Lung (tissue), 12 donors: ENCODE data around the gene PEX7. TPM values are rescaled to one million over a fixed set of nuclear protein-coding genes. Genes with fewer than 3 reads are reported as not detected.

Experiments
- ATAC-seq: fragments of 200-7000 bp; cut with Tn5 transposase; one replicate; pipeline ENCODE4 v1.9.1; 2020; ENCODE audit warnings: moderate number of reproducible peaks; ENCODE audit not compliant: insufficient read depth, low FRiP score
- DNase-seq, 3 donors: peaks; one replicate each; pipeline ENCODE4 v3.0.0-alpha.2; 2013 to 2017
- H3K27ac ChIP-seq, 2 donors: one replicate each; pipeline ENCODE4 v1.5.1; 2013; ENCODE audit warnings: mild to moderate bottlenecking in 2 of 2, moderate library complexity in 2 of 2, control low read depth in 1 of 2, inconsistent platforms in 1 of 2, low read depth in 1 of 2, low read length in 1 of 2
- H3K27me3 ChIP-seq, 3 donors: one replicate each; pipeline ENCODE4 v1.5.1; 2013; ENCODE audit warnings: low read length in 2 of 3; ENCODE audit not compliant: control insufficient read depth in 3 of 3, insufficient read depth in 3 of 3
- H3K36me3 ChIP-seq, 4 donors: one replicate each; pipeline ENCODE4 v1.5.1; 2013; ENCODE audit warnings: low read length in 4 of 4, mild to moderate bottlenecking in 1 of 4, moderate library complexity in 1 of 4; ENCODE audit not compliant: control insufficient read depth in 4 of 4, insufficient read depth in 4 of 4
- H3K4me1 ChIP-seq, 5 donors: one replicate each; pipeline ENCODE4 v1.5.1; 2013; ENCODE audit warnings: low read length in 5 of 5, mild to moderate bottlenecking in 2 of 5, moderate library complexity in 1 of 5; ENCODE audit not compliant: control insufficient read depth in 5 of 5, insufficient read depth in 5 of 5
- H3K4me3 ChIP-seq: one replicate; pipeline ENCODE4 v1.5.1; 2013; ENCODE audit warnings: mild to moderate bottlenecking, control low read depth, moderate library complexity
- H3K9ac ChIP-seq, 2 donors: one replicate each; pipeline ENCODE4 v1.5.1; 2013; ENCODE audit warnings: low read length in 2 of 2, control low read depth in 1 of 2; ENCODE audit not compliant: insufficient read depth in 1 of 2
- H3K9me3 ChIP-seq, 4 donors: one replicate each; pipeline ENCODE4 v1.5.1; 2013; ENCODE audit warnings: low read length in 3 of 4, mild to moderate bottlenecking in 1 of 4, moderate library complexity in 1 of 4; ENCODE audit not compliant: control insufficient read depth in 4 of 4, insufficient read depth in 3 of 4
- WGBS, 2 donors: extraction: QIAGEN DNeasy Blood & Tissue Kit; methylation state at CpG; one replicate each; pipeline ENCODE4 v1.1.7; 2013; 5-methylcytosine and 5-hydroxymethylcytosine counted together
- polyA plus RNA-seq, 2 donors: library from polyadenylated mRNA; stranded (reverse); fragments of 200-250 nt; gene quantifications; one replicate each; pipeline ENCODE4 v1.2.1, GENCODE V29; 2013
- total RNA-seq, 2 donors: library from RNA; depleted of rRNA in 1 of 2; stranded (reverse); fragments of >200 nt in 1 of 2; gene quantifications; one replicate each; pipeline ENCODE4 v1.2.1, GENCODE V29; 2014 to 2021
- TF ChIP-seq, protein P1 (sequence below): IDR thresholded peaks from 2 replicates; pipeline ENCODE4 v1.5.1; 2012; ENCODE audit warnings: mild to moderate bottlenecking; ENCODE audit errors: control extremely low read depth, extremely low read depth
- donor health status: control.
- donor health status: control.
- donor health status: Bipolar disorder and iron deficiency.
- donor health status: healthy.
- donor health status: DM: yes; HTN: yes; CAD: no.

Gene PEX7
- total and polyA plus RNA-seq, 4 donors: 4.8 to 12.5 (median 9.5) TPM

DNA sequence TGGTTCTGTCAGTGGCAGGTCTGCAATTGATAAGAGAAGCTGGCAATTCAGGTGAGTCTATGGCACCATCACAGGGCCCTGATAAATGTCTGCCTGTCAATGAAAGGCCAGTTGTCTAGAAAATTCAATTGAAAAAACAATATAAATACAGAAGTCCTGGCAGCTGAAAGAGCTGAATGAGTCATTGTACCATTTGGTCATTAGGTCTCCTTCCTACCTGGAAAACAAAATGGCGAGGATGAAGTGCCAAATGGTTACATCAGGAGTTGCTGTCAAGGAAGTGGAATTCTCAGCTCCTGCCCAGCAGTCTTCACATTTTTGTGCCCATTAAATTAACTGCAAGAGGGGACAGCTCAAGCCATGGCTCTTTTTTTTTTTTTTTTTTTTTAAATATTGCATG is 37.7 kb downstream of the PEX7 start:
- DNase-seq (no peak), ATAC-seq (no peak)
- 84 to 98% methylated on average over 1 of the region's 1 CpG for WGBS, 2 donors
- Histone ChIP-seq H3K27me3 (no peaks in the 10 kb centered on the region), H3K27ac (no peak overlapping the region), H3K4me1 (peaks cover 0 to 5% (median 0%) of the 10 kb centered on the region in 5 donors), H3K9me3 (no peaks in the 10 kb centered on the region), H3K9ac (no peak overlapping the region), H3K36me3 (peaks cover 0 to 4% (median under 1%) of the 10 kb centered on the region in 4 donors), H3K4me3 (no peak overlapping the region)
- TF ChIP-seq, protein P1, sequence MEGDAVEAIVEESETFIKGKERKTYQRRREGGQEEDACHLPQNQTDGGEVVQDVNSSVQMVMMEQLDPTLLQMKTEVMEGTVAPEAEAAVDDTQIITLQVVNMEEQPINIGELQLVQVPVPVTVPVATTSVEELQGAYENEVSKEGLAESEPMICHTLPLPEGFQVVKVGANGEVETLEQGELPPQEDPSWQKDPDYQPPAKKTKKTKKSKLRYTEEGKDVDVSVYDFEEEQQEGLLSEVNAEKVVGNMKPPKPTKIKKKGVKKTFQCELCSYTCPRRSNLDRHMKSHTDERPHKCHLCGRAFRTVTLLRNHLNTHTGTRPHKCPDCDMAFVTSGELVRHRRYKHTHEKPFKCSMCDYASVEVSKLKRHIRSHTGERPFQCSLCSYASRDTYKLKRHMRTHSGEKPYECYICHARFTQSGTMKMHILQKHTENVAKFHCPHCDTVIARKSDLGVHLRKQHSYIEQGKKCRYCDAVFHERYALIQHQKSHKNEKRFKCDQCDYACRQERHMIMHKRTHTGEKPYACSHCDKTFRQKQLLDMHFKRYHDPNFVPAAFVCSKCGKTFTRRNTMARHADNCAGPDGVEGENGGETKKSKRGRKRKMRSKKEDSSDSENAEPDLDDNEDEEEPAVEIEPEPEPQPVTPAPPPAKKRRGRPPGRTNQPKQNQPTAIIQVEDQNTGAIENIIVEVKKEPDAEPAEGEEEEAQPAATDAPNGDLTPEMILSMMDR: no peak

GRCh38 chr6:136862662-136863061 is 40.3 kb downstream of the PEX7 start:
- no peaks in the 10 kb centered on the region for H3K27me3 ChIP-seq
- H3K4me1 ChIP-seq: peaks cover 0 to 5% (median 3%) of the 10 kb centered on the region in 5 donors
- no peak overlapping the region for H3K27ac ChIP-seq
- no peaks in the 10 kb centered on the region for H3K9me3 ChIP-seq
- no peaks in the 10 kb centered on the region for H3K36me3 ChIP-seq
- no peak overlapping the region for H3K4me3 ChIP-seq
- 97% methylated on average over 1 of the region's 1 CpG for WGBS, 2 donors
- DNase-seq (no peak), ATAC-seq (no peak)
- TF ChIP-seq, protein P1: no peak
- no peak overlapping the region for H3K9ac ChIP-seq

- H3K27me3 ChIP-seq: no peaks in the 10 kb centered on the region
- H3K9ac ChIP-seq: no peak overlapping the region
- TF ChIP-seq, protein P1: no peak
- H3K27ac ChIP-seq: no peak overlapping the region
- H3K4me3 ChIP-seq: no peak overlapping the region
- DNase-seq (no peak), ATAC-seq (no peak)
- no peaks in the 10 kb centered on the region for H3K9me3 ChIP-seq
- H3K36me3 ChIP-seq: peaks cover 0 to 2% (median 0%) of the 10 kb centered on the region in 4 donors
- H3K4me1 ChIP-seq: peaks cover 2 to 8% (median 4%) of the 10 kb centered on the region in 5 donors
- 92% methylated on average over 5 of the region's 5 CpGs for WGBS, 2 donors
Measured at GRCh38 chr6:136863752-136864151, 41.4 kb downstream of the PEX7 start.

DNA sequence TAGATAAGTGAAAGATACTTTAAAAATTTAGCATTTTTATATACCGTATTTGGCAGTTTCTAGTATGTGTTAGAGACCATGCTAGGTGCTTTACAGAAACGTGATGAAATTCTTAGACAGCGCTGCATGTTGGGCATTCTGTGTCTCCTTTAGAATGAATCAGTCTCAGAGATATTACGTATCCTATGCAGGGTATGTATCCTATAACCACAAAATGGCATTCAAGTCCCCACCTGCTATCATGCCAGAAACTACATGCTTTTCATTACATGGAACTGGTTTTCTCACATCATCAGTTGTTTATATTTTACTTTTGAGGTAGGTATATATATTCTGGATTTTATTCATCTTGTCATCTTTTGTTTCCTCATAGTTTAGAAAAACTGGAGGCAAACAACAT is 42.3 kb downstream of the PEX7 start:
- no peak for DNase-seq
- H3K27ac ChIP-seq: no peak overlapping the region
- H3K27me3 ChIP-seq: no peaks in the 10 kb centered on the region
- no peak overlapping the region for H3K4me3 ChIP-seq
- no peaks in the 10 kb centered on the region for H3K9me3 ChIP-seq
- ATAC-seq: no peak
- H3K36me3 ChIP-seq: peaks cover 0 to 2% (median 0%) of the 10 kb centered on the region in 4 donors
- peaks cover 2 to 13% (median 4%) of the 10 kb centered on the region in 5 donors for H3K4me1 ChIP-seq
- TF ChIP-seq, protein P1: no peak
- H3K9ac ChIP-seq: no peak overlapping the region
- 96 to 97% methylated on average over 4 of the region's 4 CpGs for WGBS, 2 donors
